Vagina (tissue), 2 donors: ENCODE results near the gene ANKRD37. TPM values are rescaled to one million over a fixed set of nuclear protein-coding genes. Genes with fewer than 3 reads are reported as not detected.

Experiments used
- DNase-seq, 2 donors: peaks; one replicate each; pipeline ENCODE4 v3.0.0-alpha.2; 2017; ENCODE audit errors: extremely low spot score in 2 of 2
- H3K27ac ChIP-seq: fragments of 200-600 bp; sonication (generic); one replicate; pipeline ENCODE4 v1.5.1; 2019
- H3K27me3 ChIP-seq: fragments of 200-600 bp; sonication (generic); one replicate; pipeline ENCODE4 v1.5.1; 2019
- H3K36me3 ChIP-seq, 2 donors: fragments of 200-600 bp; sonication (generic); one replicate each; pipeline ENCODE4 v1.5.1; 2017 to 2019
- H3K4me1 ChIP-seq: fragments of 200-600 bp; sonication (generic); one replicate; pipeline ENCODE4 v1.5.1; 2019
- H3K4me3 ChIP-seq, 2 donors: fragments of 200-600 bp; sonication (generic); 1 replicate in 1 of 2; 2 replicates in 1 of 2; pipeline ENCODE4 v1.5.1; 2016 to 2019
- H3K9me3 ChIP-seq: fragments of 200-600 bp; sonication (generic); one replicate; pipeline ENCODE4 v1.5.1; 2019
- POLR2A ChIP-seq, 2 donors: fragments of 450-650 bp; IDR thresholded peaks; one replicate each; pipeline ENCODE4 v1.6.1; 2017; ENCODE audit warnings: antibody characterized with exemption in 2 of 2, mild to moderate bottlenecking in 2 of 2, moderate library complexity in 2 of 2
- POLR2AphosphoS5 ChIP-seq, 2 donors: sonication (generic); formaldehyde crosslinking; IDR thresholded peaks; one replicate each; pipeline ENCODE4 v1.9.0; 2017; ENCODE audit warnings: antibody characterized with exemption in 2 of 2, mild to moderate bottlenecking in 2 of 2, low read depth in 1 of 2; ENCODE audit not compliant: insufficient read depth in 1 of 2
- intact Hi-C: fragments of 100-400 bp; cut with DNase I; formaldehyde crosslinking; loops from one replicate; pipeline ENCODE4 v1.15.1; 2023
- total RNA-seq: library from RNA; depleted of rRNA; stranded (reverse); fragments of >200 nt; gene quantifications from one replicate; pipeline ENCODE4 v1.2.3, GENCODE V29; 2016
- TF ChIP-seq, protein P1 (sequence below), 3 experiments: fragments of 450-650 bp in 2 of 3; fragments of 200-600 bp in 1 of 3; sonication (generic) in 1 of 3; IDR thresholded peaks; one replicate each; pipeline ENCODE4 v1.5.1; 2017 to 2019; ENCODE audit warnings: antibody characterized with exemption in 3 of 3, mild to moderate bottlenecking in 2 of 3, moderate library complexity in 2 of 3

The ANKRD37 gene
- 56.7 TPM for total RNA-seq

DNA sequence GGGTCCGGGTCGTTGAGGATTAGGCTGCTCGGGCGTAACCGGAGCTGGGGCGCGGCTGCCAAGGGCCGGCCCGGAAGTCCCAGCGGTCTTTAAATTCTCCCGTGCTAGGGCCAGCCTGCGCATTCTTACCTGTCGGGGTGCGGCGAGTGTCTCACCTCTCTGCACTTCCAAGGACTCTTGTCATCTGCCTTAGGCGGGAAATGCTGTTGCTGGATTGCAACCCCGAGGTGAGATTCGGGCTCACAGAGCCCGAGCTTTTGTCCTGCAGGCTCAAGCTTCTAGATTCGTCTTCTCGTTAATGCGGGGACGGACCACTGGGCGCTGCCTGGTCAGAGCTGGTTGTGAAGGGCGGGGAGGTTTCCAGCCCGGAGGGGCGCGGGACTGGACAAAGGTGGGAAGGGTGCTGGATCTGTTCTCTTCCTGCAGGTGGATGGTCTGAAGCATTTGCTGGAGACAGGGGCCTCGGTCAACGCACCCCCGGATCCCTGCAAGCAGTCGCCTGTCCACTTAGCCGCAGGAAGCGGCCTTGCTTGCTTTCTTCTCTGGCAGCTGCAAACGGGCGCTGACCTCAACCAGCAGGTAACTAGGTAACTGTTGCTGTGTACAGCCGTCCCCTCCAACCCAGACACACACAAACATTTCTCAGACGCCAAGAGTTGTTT, at the start of gene ANKRD37:
Gene ANKRD37 (plus strand): TSS at position 118 of the 662 bp plus-strand sequence. CDS start 83 bp downstream, at position 201.
- intact Hi-C loops, result loop anchor here (10.0 kb wide), 2 partner anchors 188 to 192 kb away; partner anchors contain the start of genes CFAP97 and SNX25
- Histone ChIP-seq H3K36me3 (peaks cover 0 to 10% of the 10 kb centered on the region in 2 donors), H3K4me3 (peak within 1 kb of the TSS; percentile 80 to 83), H3K4me1 (peaks cover 14% of the 10 kb centered on the region), H3K9me3 (no peaks in the 10 kb centered on the region), H3K27ac (peak within 1 kb of the TSS; percentile 100), H3K27me3 (no peaks in the 10 kb centered on the region)
- TF ChIP-seq POLR2AphosphoS5 (IDR thresholded peaks at IDR 0.05; ENCODE audit: insufficient read depth in 1 of 2, low read depth in 1 of 2), result no peak
- TF ChIP-seq, protein P1, sequence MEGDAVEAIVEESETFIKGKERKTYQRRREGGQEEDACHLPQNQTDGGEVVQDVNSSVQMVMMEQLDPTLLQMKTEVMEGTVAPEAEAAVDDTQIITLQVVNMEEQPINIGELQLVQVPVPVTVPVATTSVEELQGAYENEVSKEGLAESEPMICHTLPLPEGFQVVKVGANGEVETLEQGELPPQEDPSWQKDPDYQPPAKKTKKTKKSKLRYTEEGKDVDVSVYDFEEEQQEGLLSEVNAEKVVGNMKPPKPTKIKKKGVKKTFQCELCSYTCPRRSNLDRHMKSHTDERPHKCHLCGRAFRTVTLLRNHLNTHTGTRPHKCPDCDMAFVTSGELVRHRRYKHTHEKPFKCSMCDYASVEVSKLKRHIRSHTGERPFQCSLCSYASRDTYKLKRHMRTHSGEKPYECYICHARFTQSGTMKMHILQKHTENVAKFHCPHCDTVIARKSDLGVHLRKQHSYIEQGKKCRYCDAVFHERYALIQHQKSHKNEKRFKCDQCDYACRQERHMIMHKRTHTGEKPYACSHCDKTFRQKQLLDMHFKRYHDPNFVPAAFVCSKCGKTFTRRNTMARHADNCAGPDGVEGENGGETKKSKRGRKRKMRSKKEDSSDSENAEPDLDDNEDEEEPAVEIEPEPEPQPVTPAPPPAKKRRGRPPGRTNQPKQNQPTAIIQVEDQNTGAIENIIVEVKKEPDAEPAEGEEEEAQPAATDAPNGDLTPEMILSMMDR (IDR thresholded peaks at IDR 0.05), result no peak
- TF ChIP-seq POLR2A (IDR thresholded peaks at IDR 0.05), result no peak
- DNase-seq, result peak in 1 of 2 donors; percentile 92

DNA sequence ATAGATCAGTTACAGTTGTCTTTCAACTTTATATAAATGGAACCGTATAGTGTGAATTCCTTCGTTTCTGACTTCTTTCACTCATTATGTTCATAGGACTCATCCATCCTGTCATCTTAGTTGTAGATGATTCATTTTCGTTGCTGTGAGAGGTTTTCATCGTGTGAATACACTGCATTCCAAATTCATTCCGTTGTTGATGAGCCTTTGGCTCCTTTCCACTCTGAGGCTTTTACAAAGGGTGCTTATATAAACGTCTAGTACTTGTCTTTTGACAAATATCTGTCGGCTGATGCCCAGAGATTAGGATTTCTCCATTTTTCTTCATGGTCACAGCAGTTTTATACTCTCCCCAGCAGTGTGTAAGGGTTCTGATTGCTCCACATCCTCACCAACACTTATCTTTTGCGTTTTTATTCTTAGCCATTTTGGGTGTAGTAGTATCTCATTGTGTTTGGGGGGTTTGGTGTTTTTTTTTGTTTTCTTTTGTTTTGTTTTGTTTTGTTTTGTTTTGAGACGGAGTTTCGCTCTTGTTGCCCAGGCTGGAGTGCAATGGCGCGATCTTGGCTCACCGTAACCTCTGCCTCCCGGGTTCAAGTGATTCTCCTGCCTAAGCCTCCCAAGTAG, 49.6 kb upstream of the ANKRD37 start:
- no peaks in the 10 kb centered on the region for H3K36me3 ChIP-seq
- no peak overlapping the region for H3K4me3 ChIP-seq
- no peaks in the 10 kb centered on the region for H3K9me3 ChIP-seq
- DNase-seq, result no peak
- intact Hi-C loops, result no loop called here
- H3K27ac ChIP-seq, result no peak overlapping the region
- TF ChIP-seq POLR2AphosphoS5 (IDR thresholded peaks at IDR 0.05; ENCODE audit: insufficient read depth in 1 of 2, low read depth in 1 of 2) (no peak), POLR2A (IDR thresholded peaks at IDR 0.05) (no peak)
- TF ChIP-seq, protein P1 (IDR thresholded peaks at IDR 0.05), result no peak
- H3K27me3 ChIP-seq, result no peaks in the 10 kb centered on the region
- H3K4me1 ChIP-seq, result no peaks in the 10 kb centered on the region

DNA sequence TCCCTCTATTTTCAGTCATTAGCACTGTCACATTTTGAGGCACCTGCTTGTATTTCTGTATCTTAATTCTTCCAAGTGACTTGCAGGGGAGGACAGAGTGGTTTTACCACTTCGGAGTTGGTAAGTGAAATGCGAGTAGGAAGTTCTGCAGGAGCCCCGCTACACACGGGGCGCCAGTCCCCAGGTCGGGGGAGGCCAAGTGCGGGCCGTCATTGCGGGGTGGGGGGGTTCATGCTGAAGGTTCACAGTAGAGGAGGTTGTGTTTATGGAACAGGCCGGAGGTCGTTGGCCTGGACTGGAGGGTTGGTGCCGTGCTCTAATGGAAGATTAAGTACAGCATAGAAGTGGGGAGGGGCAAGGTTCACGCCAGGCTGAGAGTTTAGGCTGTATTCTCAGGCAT, 45.0 kb upstream of the ANKRD37 start:
- no peak overlapping the region for H3K4me3 ChIP-seq
- DNase-seq, result no peak
- H3K27ac ChIP-seq, result no peak overlapping the region
- intact Hi-C loops, result no loop called here
- no peaks in the 10 kb centered on the region for H3K9me3 ChIP-seq
- no peaks in the 10 kb centered on the region for H3K4me1 ChIP-seq
- H3K36me3 ChIP-seq, result no peaks in the 10 kb centered on the region
- TF ChIP-seq, protein P1 (IDR thresholded peaks at IDR 0.05), result no peak
- no peaks in the 10 kb centered on the region for H3K27me3 ChIP-seq

DNA sequence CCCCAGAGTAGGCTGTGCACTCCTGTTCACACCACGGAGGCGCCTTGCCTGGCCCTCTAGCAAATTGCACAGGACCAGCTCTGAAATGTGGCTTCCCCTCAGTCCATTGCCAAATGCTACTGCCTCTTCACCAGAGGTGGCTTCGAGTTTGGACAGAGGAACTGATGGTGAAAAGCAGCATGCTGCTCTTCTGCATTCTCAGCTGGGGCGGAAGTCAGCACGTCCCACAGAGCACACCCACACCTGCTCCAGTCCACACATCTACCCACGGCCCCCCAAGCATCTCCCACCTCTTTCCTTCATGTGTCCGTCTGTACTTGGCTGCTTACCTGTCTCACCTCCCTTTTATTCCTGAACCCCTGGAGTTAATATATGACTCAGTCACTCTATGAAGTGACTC, 44.4 kb upstream of the ANKRD37 start:
- Histone ChIP-seq H3K4me3 (no peak overlapping the region), H3K27ac (no peak overlapping the region), H3K36me3 (no peaks in the 10 kb centered on the region), H3K27me3 (no peaks in the 10 kb centered on the region), H3K9me3 (no peaks in the 10 kb centered on the region), H3K4me1 (no peaks in the 10 kb centered on the region)
- TF ChIP-seq, protein P1 (IDR thresholded peaks at IDR 0.05), result no peak
- TF ChIP-seq POLR2A (IDR thresholded peaks at IDR 0.05) (no peak), POLR2AphosphoS5 (IDR thresholded peaks at IDR 0.05; ENCODE audit: insufficient read depth in 1 of 2, low read depth in 1 of 2) (no peak)
- no peak for DNase-seq
- intact Hi-C loops, result no loop called here

GRCh38 chr4:185352741-185353140, 43.9 kb upstream of the ANKRD37 start:
- intact Hi-C loops, result no loop called here
- Histone ChIP-seq H3K9me3 (no peaks in the 10 kb centered on the region), H3K4me3 (no peak overlapping the region), H3K27me3 (no peaks in the 10 kb centered on the region), H3K27ac (no peak overlapping the region), H3K36me3 (no peaks in the 10 kb centered on the region), H3K4me1 (no peaks in the 10 kb centered on the region)
- TF ChIP-seq POLR2A (IDR thresholded peaks at IDR 0.05) (no peak), POLR2AphosphoS5 (IDR thresholded peaks at IDR 0.05; ENCODE audit: insufficient read depth in 1 of 2, low read depth in 1 of 2) (no peak)
- TF ChIP-seq, protein P1 (IDR thresholded peaks at IDR 0.05), result no peak
- no peak for DNase-seq
